NCI-H2196 (cell line): ENCODE data around the gene HCFC1R1.

ENCODE experiments used
- DNase-seq: peaks from one replicate; lab custom pipeline; 2025; ENCODE audit not compliant: unreplicated experiment; lab: John Stamatoyannopoulos, UW

Gene HCFC1R1

GRCh38 chr16:3001316-3001715 lies 22.4 kb downstream of the HCFC1R1 start:
- no peak for DNase-seq

GRCh38 chr16:3000540-3000939 lies 23.2 kb downstream of the HCFC1R1 start:
- DNase-seq: no peak

GRCh38 chr16:2999929-3000328 lies 23.8 kb downstream of the HCFC1R1 start:
- no peak for DNase-seq

GRCh38 chr16:2996298-2996697 lies 27.4 kb downstream of the HCFC1R1 start:
- DNase-seq: no peak

- no peak for DNase-seq
These were observed 31.2 kb downstream of the HCFC1R1 start for GRCh38 chr16:2992383-2993081.

- no peak for DNase-seq
These were observed 32.0 kb downstream of the HCFC1R1 start for GRCh38 chr16:2991566-2992261.

- DNase-seq: no peak
These were observed 32.9 kb downstream of the HCFC1R1 start for GRCh38 chr16:2990891-2991290.

GRCh38 chr16:2988590-2989099 lies 35.1 kb downstream of the HCFC1R1 start:
- DNase-seq: no peak

GRCh38 chr16:2987833-2988232 lies 35.9 kb downstream of the HCFC1R1 start:
- no peak for DNase-seq

GRCh38 chr16:2987286-2987685 lies 36.5 kb downstream of the HCFC1R1 start:
- no peak for DNase-seq

GRCh38 chr16:2986623-2987188 lies 37.0 kb downstream of the HCFC1R1 start:
- no peak for DNase-seq

- peak; percentile 50 for DNase-seq
These were observed 37.8 kb downstream of the HCFC1R1 start for GRCh38 chr16:2985893-2986355.

- no peak for DNase-seq
These were observed 38.3 kb downstream of the HCFC1R1 start for GRCh38 chr16:2985462-2985861.

GRCh38 chr16:2983706-2984136 lies 40.0 kb downstream of the HCFC1R1 start:
- DNase-seq: peak; percentile 86

- no peak for DNase-seq
These were observed 41.3 kb downstream of the HCFC1R1 start for GRCh38 chr16:2982402-2982801.

GRCh38 chr16:2981899-2982250 lies 41.9 kb downstream of the HCFC1R1 start:
- DNase-seq: no peak

- DNase-seq: no peak
These were observed 42.4 kb downstream of the HCFC1R1 start for GRCh38 chr16:2981177-2981898.

- DNase-seq: peak; percentile 95
These were observed 43.2 kb downstream of the HCFC1R1 start, which contains the start of gene PKMYT1 for GRCh38 chr16:2980227-2981176. Gene PKMYT1, minus strand, starts transcription at chr16:2980446. Its CDS starts 789 bp downstream, at chr16:2979657.

- DNase-seq: no peak
These were observed 44.0 kb downstream of the HCFC1R1 start for GRCh38 chr16:2979669-2980226.

- DNase-seq: peak; percentile 92
These were observed 46.3 kb downstream of the HCFC1R1 start for GRCh38 chr16:2977440-2977839.
